ENCODE data around the gene GCG. TPM values are rescaled to one million over a fixed set of nuclear protein-coding genes. Genes with fewer than 3 reads are reported as not detected.

Gene GCG
- total RNA-seq, 5 donors from 2014 or later (not counting 1 experiment from before 2014, with no cell fraction given): not detected

DNA sequence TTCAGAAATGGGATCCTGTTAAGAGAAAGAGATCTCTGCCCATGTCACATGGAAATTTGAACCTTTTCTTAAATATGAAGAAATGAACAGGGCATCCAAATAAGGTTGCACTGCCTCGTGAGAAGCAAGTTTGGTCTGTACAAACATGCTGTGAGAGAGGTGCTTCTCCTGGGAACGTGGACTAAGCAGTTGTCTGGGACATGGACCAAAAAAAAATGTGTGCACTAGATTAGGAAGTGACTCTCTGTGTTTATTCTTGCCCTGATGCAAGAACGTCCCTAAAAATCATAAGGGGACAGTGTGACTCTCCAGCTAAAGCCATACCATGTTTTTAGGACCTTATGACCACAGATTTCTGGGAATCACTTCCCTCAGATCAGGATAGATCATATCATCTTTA is 23.7 kb upstream of the GCG start:
- POLR2A ChIA-PET: no interaction called here
- Mint-ChIP-seq H3K9me3 (no peaks in the 10 kb centered on the region), H3K36me3 (no peaks in the 10 kb centered on the region), H3K4me1 (no peaks in the 10 kb centered on the region), H3K4me3 (no peak overlapping the region), H3K27me3 (peaks cover 14 to 39% of the 10 kb centered on the region in 2 donors), H3K27ac (no peak overlapping the region)
- no peak for ATAC-seq (replicated peaks in 1 of 4)
- CTCF ChIA-PET: no interaction called here
- H3K27ac ChIP-seq (ENCODE audit: low read length): no peak overlapping the region
- no peaks in the 10 kb centered on the region for H3K36me3 ChIP-seq (ENCODE audit: control insufficient read depth in 2 of 2, extremely low read depth in 1 of 2, insufficient read depth in 1 of 2, low read length in 1 of 2)
- H3K27me3 ChIP-seq (replicated peaks in 1 of 2; ENCODE audit: control insufficient read depth in 2 of 2, extremely low read depth in 1 of 2, insufficient read depth in 2 of 2, low read length in 1 of 2): no peaks in the 10 kb centered on the region
- no peak for DNase-seq
- 53% methylated on average over 1 of the region's 3 CpGs for WGBS (ENCODE audit: insufficient coverage)
- H3K4me1 ChIP-seq (ENCODE audit: control insufficient read depth in 1 of 2, extremely low read depth in 1 of 2, insufficient read depth in 2 of 2, low read length in 2 of 2): no peaks in the 10 kb centered on the region
- H3K9me3 ChIP-seq: no peaks in the 10 kb centered on the region
- H3K4me3 ChIP-seq (ENCODE audit: control insufficient read depth in 1 of 2, extremely low read depth in 1 of 2, low read length in 1 of 2): no peak overlapping the region

DNA sequence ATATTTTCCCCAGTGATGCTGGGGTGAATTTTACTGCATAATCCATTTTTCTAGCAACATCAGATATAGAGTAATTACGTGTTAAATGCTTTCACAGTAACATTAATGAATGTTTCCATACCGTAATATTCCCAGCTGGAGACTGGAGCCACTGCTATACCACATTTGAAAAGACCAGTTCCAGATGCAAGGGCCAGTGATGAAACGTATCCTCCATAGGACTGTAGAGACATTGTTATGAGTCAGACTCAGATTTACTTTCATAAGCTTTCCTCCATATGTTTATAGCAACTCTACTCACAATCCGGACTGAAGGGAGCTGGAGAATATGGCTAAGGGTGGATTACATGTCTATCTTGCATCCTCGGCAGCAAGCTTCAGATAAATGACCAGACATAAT is 22.7 kb upstream of the GCG start:
- ChIA-PET POLR2A (no interaction called here), CTCF (no interaction called here)
- Mint-ChIP-seq H3K36me3 (no peaks in the 10 kb centered on the region), H3K27ac (no peak overlapping the region), H3K27me3 (peaks cover 10 to 31% of the 10 kb centered on the region in 2 donors), H3K4me3 (no peak overlapping the region), H3K4me1 (no peaks in the 10 kb centered on the region), H3K9me3 (no peaks in the 10 kb centered on the region)
- Histone ChIP-seq H3K27me3 (replicated peaks in 1 of 2; ENCODE audit: control insufficient read depth in 2 of 2, extremely low read depth in 1 of 2, insufficient read depth in 2 of 2, low read length in 1 of 2) (no peaks in the 10 kb centered on the region), H3K9me3 (no peaks in the 10 kb centered on the region), H3K36me3 (ENCODE audit: control insufficient read depth in 2 of 2, extremely low read depth in 1 of 2, insufficient read depth in 1 of 2, low read length in 1 of 2) (no peaks in the 10 kb centered on the region), H3K27ac (ENCODE audit: low read length) (no peak overlapping the region), H3K4me1 (ENCODE audit: control insufficient read depth in 1 of 2, extremely low read depth in 1 of 2, insufficient read depth in 2 of 2, low read length in 2 of 2) (no peaks in the 10 kb centered on the region), H3K4me3 (ENCODE audit: control insufficient read depth in 1 of 2, extremely low read depth in 1 of 2, low read length in 1 of 2) (no peak overlapping the region)
- WGBS (ENCODE audit: insufficient coverage): no CpG with 5 or more reads among the region's 5 CpGs
- ATAC-seq (replicated peaks in 1 of 4): no peak
- no peak for DNase-seq

GRCh38 chr2:162172802-162173370 is 20.8 kb upstream of the GCG start:
- Histone ChIP-seq H3K4me3 (ENCODE audit: control insufficient read depth in 1 of 2, extremely low read depth in 1 of 2, low read length in 1 of 2) (no peak overlapping the region), H3K9me3 (no peaks in the 10 kb centered on the region), H3K36me3 (ENCODE audit: control insufficient read depth in 2 of 2, extremely low read depth in 1 of 2, insufficient read depth in 1 of 2, low read length in 1 of 2) (no peaks in the 10 kb centered on the region), H3K4me1 (ENCODE audit: control insufficient read depth in 1 of 2, extremely low read depth in 1 of 2, insufficient read depth in 2 of 2, low read length in 2 of 2) (no peaks in the 10 kb centered on the region), H3K27ac (ENCODE audit: low read length) (no peak overlapping the region), H3K27me3 (replicated peaks in 1 of 2; ENCODE audit: control insufficient read depth in 2 of 2, extremely low read depth in 1 of 2, insufficient read depth in 2 of 2, low read length in 1 of 2) (no peaks in the 10 kb centered on the region)
- H3K4me1 Mint-ChIP-seq: no peaks in the 10 kb centered on the region
- H3K27ac Mint-ChIP-seq: no peak overlapping the region
- H3K27me3 Mint-ChIP-seq: peaks cover 11 to 31% of the 10 kb centered on the region in 2 donors
- WGBS (ENCODE audit: insufficient coverage): no CpG with 5 or more reads among the region's 1 CpG
- H3K4me3 Mint-ChIP-seq: no peak overlapping the region
- ATAC-seq (replicated peaks in 1 of 4) (no peak), DNase-seq (no peak)
- CTCF ChIA-PET: no interaction called here
- H3K36me3 Mint-ChIP-seq: no peaks in the 10 kb centered on the region
- POLR2A ChIA-PET: interaction anchor here in 1 of 2 donors (0.6 kb wide), 1 partner anchor 1031 kb away, joined by 3 read pairs; no protein-coding TSS in a partner anchor
- no peaks in the 10 kb centered on the region for H3K9me3 Mint-ChIP-seq

DNA sequence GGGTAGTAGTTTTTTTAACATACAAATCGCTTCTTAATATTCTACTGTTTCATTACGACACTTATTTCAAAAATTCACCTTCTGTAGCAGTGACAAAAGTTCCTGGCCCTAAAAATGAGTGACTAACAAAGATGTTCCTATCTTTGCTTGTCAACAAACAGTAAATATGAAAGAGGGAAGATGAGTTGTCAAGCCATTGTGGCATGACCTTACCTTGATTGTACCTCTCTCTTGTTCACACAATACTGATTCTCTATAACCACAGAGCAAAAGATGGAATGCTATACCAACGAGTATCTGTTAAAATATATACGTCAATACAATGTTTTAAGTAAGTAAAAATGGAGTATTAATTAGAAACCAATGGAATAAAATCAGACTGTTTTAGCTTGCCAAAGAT is 14.7 kb upstream of the GCG start:
- H3K27me3 ChIP-seq (replicated peaks in 1 of 2; ENCODE audit: control insufficient read depth in 2 of 2, extremely low read depth in 1 of 2, insufficient read depth in 2 of 2, low read length in 1 of 2): peaks cover 0 to 3% of the 10 kb centered on the region in 2 experiments
- H3K4me1 Mint-ChIP-seq: no peaks in the 10 kb centered on the region
- DNase-seq: no peak
- CTCF ChIA-PET: interaction anchor here (0.9 to 1.4 kb wide), 4 partner anchors 11 to 167 kb away, joined by 3 to 4 read pairs (median 4); no protein-coding TSS in a partner anchor
- POLR2A ChIA-PET: no interaction called here
- no peaks in the 10 kb centered on the region for H3K4me1 ChIP-seq (ENCODE audit: control insufficient read depth in 1 of 2, extremely low read depth in 1 of 2, insufficient read depth in 2 of 2, low read length in 2 of 2)
- H3K4me3 ChIP-seq (ENCODE audit: control insufficient read depth in 1 of 2, extremely low read depth in 1 of 2, low read length in 1 of 2): no peak overlapping the region
- H3K36me3 ChIP-seq (ENCODE audit: control insufficient read depth in 2 of 2, extremely low read depth in 1 of 2, insufficient read depth in 1 of 2, low read length in 1 of 2): no peaks in the 10 kb centered on the region
- no peak overlapping the region for H3K27ac Mint-ChIP-seq
- H3K4me3 Mint-ChIP-seq: no peak overlapping the region
- ATAC-seq (replicated peaks in 1 of 4): no peak
- H3K36me3 Mint-ChIP-seq: no peaks in the 10 kb centered on the region
- H3K27ac ChIP-seq (ENCODE audit: low read length): no peak overlapping the region
- no peaks in the 10 kb centered on the region for H3K9me3 ChIP-seq
- no peaks in the 10 kb centered on the region for H3K9me3 Mint-ChIP-seq
- WGBS (ENCODE audit: insufficient coverage): no CpG with 5 or more reads among the region's 4 CpGs
- peaks cover 15 to 26% of the 10 kb centered on the region in 2 donors for H3K27me3 Mint-ChIP-seq

DNA sequence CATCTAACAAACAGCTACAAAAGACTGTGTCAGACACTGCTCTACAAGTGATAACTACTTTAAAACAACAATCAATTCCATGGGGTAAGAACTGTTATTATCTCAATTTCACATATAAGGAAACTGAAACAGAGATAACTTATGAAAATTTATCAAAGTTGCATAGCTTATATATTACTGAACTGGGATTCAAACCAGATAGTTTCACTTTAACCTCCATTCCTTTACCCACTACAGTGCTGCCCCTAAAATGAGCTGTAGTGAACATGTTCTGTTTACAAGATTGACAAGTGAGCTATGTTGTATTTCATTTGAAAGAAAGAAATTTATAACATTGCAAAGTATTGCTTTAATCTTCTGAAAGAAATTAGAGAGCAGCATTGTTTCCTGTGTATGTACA is 14.1 kb upstream of the GCG start:
- peaks cover 15 to 26% of the 10 kb centered on the region in 2 donors for H3K27me3 Mint-ChIP-seq
- DNase-seq (no peak), ATAC-seq (replicated peaks in 1 of 4) (no peak)
- Histone ChIP-seq H3K27me3 (replicated peaks in 1 of 2; ENCODE audit: control insufficient read depth in 2 of 2, extremely low read depth in 1 of 2, insufficient read depth in 2 of 2, low read length in 1 of 2) (peaks cover 0 to 3% of the 10 kb centered on the region in 2 experiments), H3K9me3 (no peaks in the 10 kb centered on the region), H3K36me3 (ENCODE audit: control insufficient read depth in 2 of 2, extremely low read depth in 1 of 2, insufficient read depth in 1 of 2, low read length in 1 of 2) (no peaks in the 10 kb centered on the region), H3K4me1 (ENCODE audit: control insufficient read depth in 1 of 2, extremely low read depth in 1 of 2, insufficient read depth in 2 of 2, low read length in 2 of 2) (no peaks in the 10 kb centered on the region), H3K27ac (ENCODE audit: low read length) (no peak overlapping the region), H3K4me3 (ENCODE audit: control insufficient read depth in 1 of 2, extremely low read depth in 1 of 2, low read length in 1 of 2) (no peak overlapping the region)
- no peak overlapping the region for H3K27ac Mint-ChIP-seq
- H3K4me3 Mint-ChIP-seq: no peak overlapping the region
- H3K36me3 Mint-ChIP-seq: no peaks in the 10 kb centered on the region
- ChIA-PET POLR2A (no interaction called here), CTCF (interaction anchor here (0.8 to 1.4 kb wide), 5 partner anchors 11 to 168 kb away, joined by 3 to 4 read pairs (median 3); no protein-coding TSS in a partner anchor)
- no peaks in the 10 kb centered on the region for H3K4me1 Mint-ChIP-seq
- no peaks in the 10 kb centered on the region for H3K9me3 Mint-ChIP-seq

- ChIA-PET CTCF (no interaction called here), POLR2A (no interaction called here)
- Histone ChIP-seq H3K27me3 (replicated peaks in 1 of 2; ENCODE audit: control insufficient read depth in 2 of 2, extremely low read depth in 1 of 2, insufficient read depth in 2 of 2, low read length in 1 of 2) (peaks cover 0 to 3% of the 10 kb centered on the region in 2 experiments), H3K36me3 (ENCODE audit: control insufficient read depth in 2 of 2, extremely low read depth in 1 of 2, insufficient read depth in 1 of 2, low read length in 1 of 2) (no peaks in the 10 kb centered on the region), H3K9me3 (no peaks in the 10 kb centered on the region), H3K27ac (ENCODE audit: low read length) (no peak overlapping the region), H3K4me3 (ENCODE audit: control insufficient read depth in 1 of 2, extremely low read depth in 1 of 2, low read length in 1 of 2) (no peak overlapping the region), H3K4me1 (ENCODE audit: control insufficient read depth in 1 of 2, extremely low read depth in 1 of 2, insufficient read depth in 2 of 2, low read length in 2 of 2) (no peaks in the 10 kb centered on the region)
- peaks cover 18 to 31% of the 10 kb centered on the region in 2 donors for H3K27me3 Mint-ChIP-seq
- no peak overlapping the region for H3K4me3 Mint-ChIP-seq
- ATAC-seq (replicated peaks in 1 of 4): no peak
- no peaks in the 10 kb centered on the region for H3K9me3 Mint-ChIP-seq
- no peaks in the 10 kb centered on the region for H3K4me1 Mint-ChIP-seq
- no CpG with 5 or more reads among the region's 2 CpGs for WGBS (ENCODE audit: insufficient coverage)
- no peak for DNase-seq
- H3K27ac Mint-ChIP-seq: no peak overlapping the region
- H3K36me3 Mint-ChIP-seq: no peaks in the 10 kb centered on the region
These were observed 12.8 kb upstream of the GCG start for GRCh38 chr2:162164802-162165201.

GRCh38 chr2:162159446-162159845 is 7.4 kb upstream of the GCG start:
- Mint-ChIP-seq H3K27me3 (peaks cover 27 to 29% of the 10 kb centered on the region in 2 donors), H3K27ac (no peak overlapping the region), H3K36me3 (no peaks in the 10 kb centered on the region), H3K4me3 (no peak overlapping the region), H3K4me1 (no peaks in the 10 kb centered on the region), H3K9me3 (no peaks in the 10 kb centered on the region)
- H3K27me3 ChIP-seq (replicated peaks in 1 of 2; ENCODE audit: control insufficient read depth in 2 of 2, extremely low read depth in 1 of 2, insufficient read depth in 2 of 2, low read length in 1 of 2): peaks cover 0 to 6% of the 10 kb centered on the region in 2 experiments
- ChIA-PET CTCF (no interaction called here), POLR2A (no interaction called here)
- H3K36me3 ChIP-seq (ENCODE audit: control insufficient read depth in 2 of 2, extremely low read depth in 1 of 2, insufficient read depth in 1 of 2, low read length in 1 of 2): no peaks in the 10 kb centered on the region
- H3K27ac ChIP-seq (ENCODE audit: low read length): no peak overlapping the region
- WGBS (ENCODE audit: insufficient coverage): 100% methylated on average over 1 of the region's 6 CpGs
- H3K9me3 ChIP-seq: no peaks in the 10 kb centered on the region
- ATAC-seq (replicated peaks in 1 of 4) (no peak), DNase-seq (no peak)
- no peak overlapping the region for H3K4me3 ChIP-seq (ENCODE audit: control insufficient read depth in 1 of 2, extremely low read depth in 1 of 2, low read length in 1 of 2)
- H3K4me1 ChIP-seq (ENCODE audit: control insufficient read depth in 1 of 2, extremely low read depth in 1 of 2, insufficient read depth in 2 of 2, low read length in 2 of 2): no peaks in the 10 kb centered on the region

Data from T-cell (primary cell).